Naive thymus-derived CD4-positive, alpha-beta T cell (primary cell): Measurements from ENCODE around the gene AGBL1. TPM values are rescaled to one million over a fixed set of nuclear protein-coding genes. Genes with fewer than 3 reads are reported as not detected.
A peak's percentile ranks its signal among the peaks of the same experiment; 100 is the strongest.

Experiments
- ATAC-seq: fragments of 150-1000 bp; cut with Tn5 transposase; 2 replicates; pipeline ENCODE4 v1.10.0; 2021; ENCODE audit warnings: mild to moderate bottlenecking, moderate library complexity
- CTCF ChIA-PET: fragments of 350-600 bp; sonication (Branson Sonifier 250); formaldehyde crosslinking; loops from one replicate; lab custom pipeline; 2021; ENCODE audit warnings: antibody characterized with exemption; lab: Charles Lee
- POLR2A ChIA-PET: fragments of 350-600 bp; sonication (Branson Sonifier 250); formaldehyde crosslinking; loops from one replicate; lab custom pipeline; 2021; ENCODE audit warnings: antibody characterized with exemption, inconsistent platforms; lab: Charles Lee
- DNase-seq, 9 donors: peaks; one replicate each; pipeline versions ENCODE4 v3.0.0 to v3.0.0-alpha.2; 2020 to 2022; ENCODE audit warnings: mixed read lengths in 1 of 9
- H3K27ac ChIP-seq: one replicate; pipeline ENCODE4 v1.7.0; 2013; ENCODE audit warnings: mild to moderate bottlenecking, low read depth, low read length, moderate library complexity
- H3K27me3 ChIP-seq, 2 donors: one replicate each; pipeline ENCODE4 v1.7.0; 2013; ENCODE audit warnings: low read length in 2 of 2, mild to moderate bottlenecking in 2 of 2, moderate library complexity in 2 of 2; ENCODE audit not compliant: control insufficient read depth in 2 of 2, insufficient read depth in 2 of 2
- H3K36me3 ChIP-seq, 3 experiments: 1 replicate in 2 of 3; 2 replicates in 1 of 3; pipeline ENCODE4 v1.7.0; 2013; ENCODE audit warnings: low read length in 3 of 3, mild to moderate bottlenecking in 3 of 3, moderate library complexity in 1 of 3; ENCODE audit not compliant: insufficient read depth in 3 of 3, control insufficient read depth in 2 of 3
- H3K4me1 ChIP-seq, 2 donors: one replicate each; pipeline ENCODE4 v1.7.0; 2013; ENCODE audit warnings: low read length in 2 of 2, mild to moderate bottlenecking in 2 of 2, moderate library complexity in 1 of 2; ENCODE audit not compliant: control insufficient read depth in 2 of 2, insufficient read depth in 2 of 2
- H3K4me3 ChIP-seq: 2 replicates; pipeline ENCODE4 v1.7.0; 2013; ENCODE audit warnings: mild to moderate bottlenecking, low read length
- H3K9me3 ChIP-seq, 3 experiments: 1 replicate in 2 of 3; 2 replicates in 1 of 3; pipeline ENCODE4 v1.7.0; 2013; ENCODE audit warnings: low read length in 3 of 3; ENCODE audit not compliant: control insufficient read depth in 2 of 3
- H3K27ac Mint-ChIP-seq, 9 donors: one replicate each; pipeline ENCODE4 v1.8.0; 2020 to 2022; ENCODE audit warnings: mixed read lengths in 9 of 9, mild to moderate bottlenecking in 8 of 9, moderate library complexity in 5 of 9, inconsistent platforms in 2 of 9
- H3K27me3 Mint-ChIP-seq, 5 donors: one replicate each; pipeline ENCODE4 v1.8.0; 2021 to 2022; ENCODE audit warnings: mixed read lengths in 5 of 5, mild to moderate bottlenecking in 1 of 5
- H3K36me3 Mint-ChIP-seq, 5 donors: one replicate each; pipeline ENCODE4 v1.8.0; 2020 to 2022; ENCODE audit warnings: mixed read lengths in 5 of 5, mild to moderate bottlenecking in 3 of 5, inconsistent platforms in 1 of 5
- H3K4me1 Mint-ChIP-seq, 7 donors: one replicate each; pipeline ENCODE4 v1.8.0; 2020 to 2022; ENCODE audit warnings: mixed read lengths in 7 of 7, mild to moderate bottlenecking in 3 of 7, inconsistent platforms in 1 of 7
- H3K4me3 Mint-ChIP-seq, 10 donors: one replicate each; pipeline ENCODE4 v1.8.0; 2020 to 2022; ENCODE audit warnings: mild to moderate bottlenecking in 10 of 10, mixed read lengths in 10 of 10, moderate library complexity in 6 of 10, inconsistent platforms in 2 of 10
- H3K9me3 Mint-ChIP-seq, 11 donors: one replicate each; pipeline ENCODE4 v1.8.0; 2020 to 2022; ENCODE audit warnings: mixed read lengths in 11 of 11, mild to moderate bottlenecking in 4 of 11, inconsistent platforms in 1 of 11, moderate library complexity in 1 of 11
- intact Hi-C, 2 donors: fragments of 100-400 bp; cut with micrococcal nuclease; formaldehyde crosslinking; loops; one replicate each; pipeline ENCODE4 v1.15.1; 2023
- polyA plus RNA-seq, 2 donors: library from polyadenylated mRNA; unstranded; fragments of 300-500 nt; fragmentation: Illumina TruSeq; gene quantifications; one replicate each; pipeline ENCODE4 v1.2.3, GENCODE V29; 2021
- total RNA-seq, 6 experiments: library from RNA in 5 of 6; stranded (reverse) in 5 of 6; gene quantifications; 1 replicate in 5 of 6; 2 replicates in 1 of 6; pipeline ENCODE4 v1.2.3 and lab custom pipeline; 2021 to 2026

Gene AGBL1
- total and polyA plus RNA-seq, 7 experiments from 2014 or later = not detected

GRCh38 chr15:86623236-86623635 is 543.6 kb downstream of the AGBL1 start:
- H3K27me3 ChIP-seq = no peaks in the 10 kb centered on the region
- CTCF ChIA-PET = no interaction called here
- no peaks in the 10 kb centered on the region for H3K9me3 ChIP-seq
- Mint-ChIP-seq H3K27ac (peak overlapping the region in 1 of 9 donors; percentile 36), H3K27me3 (peaks cover 0 to 4% (median 0%) of the 10 kb centered on the region in 5 donors), H3K4me3 (no peak overlapping the region), H3K36me3 (peaks cover 0 to 3% (median 0%) of the 10 kb centered on the region in 5 donors), H3K9me3 (peaks cover 0 to 5% (median 0%) of the 10 kb centered on the region in 11 donors), H3K4me1 (peaks cover 7 to 32% (median 21%) of the 10 kb centered on the region in 7 donors)
- H3K27ac ChIP-seq = no peak overlapping the region
- H3K4me1 ChIP-seq = peaks cover 0 to 10% of the 10 kb centered on the region in 2 donors
- no peaks in the 10 kb centered on the region for H3K36me3 ChIP-seq
- no peak overlapping the region for H3K4me3 ChIP-seq
- POLR2A ChIA-PET = no interaction called here
- intact Hi-C loops = no loop called here
- no peak for DNase-seq
- no peak for ATAC-seq

GRCh38 chr15:86624261-86625036 is 544.8 kb downstream of the AGBL1 start:
- H3K27ac Mint-ChIP-seq = no peak overlapping the region
- H3K4me1 Mint-ChIP-seq = peaks cover 7 to 29% (median 18%) of the 10 kb centered on the region in 7 donors
- DNase-seq (peak in 2 of 9 donors; percentile 9 to 66), ATAC-seq (peak; percentile 85)
- H3K9me3 Mint-ChIP-seq = peaks cover 0 to 5% (median 0%) of the 10 kb centered on the region in 11 donors
- H3K36me3 Mint-ChIP-seq = peaks cover 0 to 3% (median 0%) of the 10 kb centered on the region in 5 donors
- intact Hi-C loops = loop anchor here (1.0 kb wide), 1 partner anchor 119 kb away; no protein-coding TSS in a partner anchor
- peaks cover 0 to 4% (median 0%) of the 10 kb centered on the region in 5 donors for H3K27me3 Mint-ChIP-seq
- ChIA-PET POLR2A (no interaction called here), CTCF (no interaction called here)
- no peaks in the 10 kb centered on the region for H3K36me3 ChIP-seq
- H3K4me3 ChIP-seq = no peak overlapping the region
- H3K9me3 ChIP-seq = no peaks in the 10 kb centered on the region
- H3K27ac ChIP-seq = no peak overlapping the region
- H3K4me3 Mint-ChIP-seq = peak overlapping the region in 1 of 10 donors; percentile 15
- no peaks in the 10 kb centered on the region for H3K27me3 ChIP-seq
- peaks cover 0 to 10% of the 10 kb centered on the region in 2 donors for H3K4me1 ChIP-seq

DNA sequence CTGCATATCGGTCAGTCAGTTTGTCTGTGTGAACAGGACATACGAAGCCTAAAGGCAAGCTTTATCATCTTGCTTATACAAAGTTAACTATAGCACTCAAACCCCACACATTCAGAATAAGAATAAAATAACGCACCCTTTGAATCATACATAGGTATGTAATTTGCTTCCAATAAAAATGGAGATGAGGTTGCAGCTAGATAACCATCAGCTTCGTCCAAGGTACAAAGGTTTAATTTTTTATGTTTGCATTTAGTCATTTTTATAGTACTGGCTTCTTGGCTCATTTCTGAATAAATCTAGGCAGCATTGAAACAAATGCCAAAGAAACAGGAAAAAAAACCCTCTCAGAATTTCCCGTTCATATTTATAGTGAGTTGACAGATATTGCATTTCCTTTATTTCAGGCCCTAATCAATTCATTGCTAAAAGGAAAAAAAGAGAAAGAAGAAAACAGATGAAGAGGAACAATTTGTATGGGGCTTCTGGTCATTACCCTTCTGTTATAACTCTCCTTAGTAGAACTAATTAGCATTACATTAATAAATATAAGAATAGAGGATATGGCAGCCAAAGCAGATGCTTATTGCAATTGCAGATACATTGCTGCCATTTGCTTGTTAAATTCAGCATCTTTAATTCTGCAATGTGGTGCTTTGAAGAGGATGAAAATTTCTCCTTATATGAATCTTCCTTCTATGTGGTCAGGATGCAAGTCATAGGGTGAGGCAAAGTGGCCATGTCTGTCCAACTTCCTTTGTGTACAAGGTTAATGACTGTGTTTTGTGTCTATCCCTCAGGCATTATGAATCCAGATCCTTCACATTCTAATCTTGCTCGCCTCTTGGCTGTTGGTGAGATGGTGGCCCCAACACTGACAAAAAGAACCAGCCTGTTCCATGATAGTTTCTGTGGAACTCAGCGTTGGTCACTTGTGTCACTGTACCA is 550.0 kb downstream of the AGBL1 start:
- peaks cover 5 to 24% (median 9%) of the 10 kb centered on the region in 7 donors for H3K4me1 Mint-ChIP-seq
- peaks cover 0 to 5% of the 10 kb centered on the region in 2 donors for H3K4me1 ChIP-seq
- H3K4me3 Mint-ChIP-seq = no peak overlapping the region
- ChIA-PET CTCF (no interaction called here), POLR2A (no interaction called here)
- ATAC-seq = no peak
- no peaks in the 10 kb centered on the region for H3K9me3 ChIP-seq
- no peaks in the 10 kb centered on the region for H3K36me3 Mint-ChIP-seq
- no peaks in the 10 kb centered on the region for H3K27me3 ChIP-seq
- peaks cover 0 to 5% (median 0%) of the 10 kb centered on the region in 11 donors for H3K9me3 Mint-ChIP-seq
- no peak overlapping the region for H3K4me3 ChIP-seq
- intact Hi-C loops = no loop called here
- no peak overlapping the region for H3K27ac Mint-ChIP-seq
- no peak overlapping the region for H3K27ac ChIP-seq
- DNase-seq = no peak
- H3K36me3 ChIP-seq = no peaks in the 10 kb centered on the region
- no peaks in the 10 kb centered on the region for H3K27me3 Mint-ChIP-seq

DNA sequence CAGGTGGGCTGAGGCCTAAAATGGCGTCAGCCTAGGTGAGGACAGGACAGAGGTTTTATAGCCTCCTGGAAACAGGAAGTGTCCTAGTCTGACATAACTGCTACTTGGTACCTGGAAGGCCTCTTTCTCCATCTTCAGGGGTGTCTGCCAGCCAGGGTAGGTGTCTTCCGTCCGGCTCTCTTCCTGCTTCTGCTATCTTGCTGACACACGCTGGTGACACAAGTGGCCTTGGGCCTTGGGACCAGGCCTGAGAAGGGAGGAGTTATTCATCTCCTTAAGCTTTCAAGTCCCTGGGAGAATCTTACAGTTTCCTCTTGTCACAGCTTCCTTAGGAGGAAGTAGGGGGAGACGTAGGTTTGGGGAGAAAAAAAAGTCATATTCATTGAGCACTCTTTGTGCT is 551.3 kb downstream of the AGBL1 start:
- Histone ChIP-seq H3K4me3 (no peak overlapping the region), H3K4me1 (no peaks in the 10 kb centered on the region), H3K9me3 (no peaks in the 10 kb centered on the region), H3K27me3 (no peaks in the 10 kb centered on the region), H3K36me3 (no peaks in the 10 kb centered on the region), H3K27ac (no peak overlapping the region)
- H3K9me3 Mint-ChIP-seq = peaks cover 0 to 5% (median 0%) of the 10 kb centered on the region in 11 donors
- ChIA-PET POLR2A (no interaction called here), CTCF (no interaction called here)
- no peaks in the 10 kb centered on the region for H3K36me3 Mint-ChIP-seq
- H3K27ac Mint-ChIP-seq = no peak overlapping the region
- DNase-seq = no peak
- no peak for ATAC-seq
- H3K27me3 Mint-ChIP-seq = no peaks in the 10 kb centered on the region
- intact Hi-C loops = no loop called here
- H3K4me3 Mint-ChIP-seq = no peak overlapping the region
- H3K4me1 Mint-ChIP-seq = peaks cover 3 to 19% (median 8%) of the 10 kb centered on the region in 7 donors

- Mint-ChIP-seq H3K27me3 (no peaks in the 10 kb centered on the region), H3K27ac (no peak overlapping the region), H3K4me3 (no peak overlapping the region), H3K9me3 (peaks cover 0 to 9% (median 0%) of the 10 kb centered on the region in 11 donors), H3K4me1 (peaks cover 0 to 13% (median 8%) of the 10 kb centered on the region in 7 donors), H3K36me3 (no peaks in the 10 kb centered on the region)
- Histone ChIP-seq H3K36me3 (no peaks in the 10 kb centered on the region), H3K9me3 (no peaks in the 10 kb centered on the region), H3K4me3 (no peak overlapping the region), H3K27me3 (no peaks in the 10 kb centered on the region), H3K27ac (no peak overlapping the region), H3K4me1 (no peaks in the 10 kb centered on the region)
- no peak for ATAC-seq
- intact Hi-C loops = no loop called here
- ChIA-PET POLR2A (no interaction called here), CTCF (no interaction called here)
- DNase-seq = no peak
Observed at GRCh38 chr15:86634146-86634545, 554.5 kb downstream of the AGBL1 start.

GRCh38 chr15:86634992-86635638 is 555.4 kb downstream of the AGBL1 start:
- H3K4me3 Mint-ChIP-seq = no peak overlapping the region
- no peaks in the 10 kb centered on the region for H3K36me3 Mint-ChIP-seq
- Histone ChIP-seq H3K4me3 (no peak overlapping the region), H3K27ac (no peak overlapping the region), H3K27me3 (no peaks in the 10 kb centered on the region), H3K9me3 (no peaks in the 10 kb centered on the region), H3K4me1 (no peaks in the 10 kb centered on the region), H3K36me3 (no peaks in the 10 kb centered on the region)
- intact Hi-C loops = no loop called here
- ChIA-PET POLR2A (no interaction called here), CTCF (no interaction called here)
- ATAC-seq (no peak), DNase-seq (no peak)
- H3K4me1 Mint-ChIP-seq = peaks cover 0 to 13% (median 8%) of the 10 kb centered on the region in 7 donors
- H3K9me3 Mint-ChIP-seq = peaks cover 0 to 9% (median 0%) of the 10 kb centered on the region in 11 donors
- H3K27me3 Mint-ChIP-seq = no peaks in the 10 kb centered on the region
- H3K27ac Mint-ChIP-seq = no peak overlapping the region
